ENCODE results near the gene DENND1A.
A peak's percentile ranks its signal among the peaks of the same experiment; 100 is the strongest.

Gene DENND1A

DNA sequence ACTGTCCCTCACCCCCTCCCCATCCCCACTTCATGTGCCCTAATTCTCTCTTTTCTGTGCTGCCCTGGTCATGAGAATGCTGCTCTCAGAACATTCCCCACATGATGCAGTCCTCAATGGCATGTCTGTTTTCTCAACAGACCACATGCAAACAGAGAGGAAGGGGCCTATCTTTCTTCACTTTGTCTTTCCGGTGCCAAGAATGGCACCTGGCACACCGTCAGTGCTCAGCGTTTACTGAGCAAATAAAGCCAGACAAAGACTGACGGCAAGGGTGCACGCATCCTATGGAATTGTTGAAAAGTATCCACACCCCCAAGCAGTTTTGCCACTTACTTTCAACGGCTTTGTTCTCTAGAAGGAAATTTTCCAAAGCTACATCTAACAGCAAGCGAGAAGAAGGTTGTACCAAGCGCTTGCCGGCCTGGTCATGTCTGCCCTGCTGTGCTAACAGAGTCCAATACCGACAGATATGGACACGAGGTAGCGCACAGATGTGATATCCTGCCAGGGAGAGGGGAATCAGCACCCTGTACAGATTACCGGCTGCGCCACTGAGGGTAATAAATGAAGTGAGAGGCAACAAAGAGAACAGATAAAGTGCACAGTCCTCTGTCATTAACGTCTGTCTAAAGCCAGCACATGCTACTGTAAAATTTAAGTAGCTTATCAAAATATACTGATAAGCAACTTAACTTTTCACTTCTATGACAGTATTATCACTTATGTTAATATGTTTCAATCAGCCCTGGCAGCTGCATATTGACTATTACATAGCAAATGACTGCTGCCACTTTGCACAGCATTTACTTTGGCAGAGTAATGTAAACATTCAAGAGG lies 251.7 kb downstream of the DENND1A start:
- DNase-seq (ENCODE audit: insufficient read length, low spot score) (no peak), FAIRE-seq (no peak)
- TF ChIP-seq, protein P1, sequence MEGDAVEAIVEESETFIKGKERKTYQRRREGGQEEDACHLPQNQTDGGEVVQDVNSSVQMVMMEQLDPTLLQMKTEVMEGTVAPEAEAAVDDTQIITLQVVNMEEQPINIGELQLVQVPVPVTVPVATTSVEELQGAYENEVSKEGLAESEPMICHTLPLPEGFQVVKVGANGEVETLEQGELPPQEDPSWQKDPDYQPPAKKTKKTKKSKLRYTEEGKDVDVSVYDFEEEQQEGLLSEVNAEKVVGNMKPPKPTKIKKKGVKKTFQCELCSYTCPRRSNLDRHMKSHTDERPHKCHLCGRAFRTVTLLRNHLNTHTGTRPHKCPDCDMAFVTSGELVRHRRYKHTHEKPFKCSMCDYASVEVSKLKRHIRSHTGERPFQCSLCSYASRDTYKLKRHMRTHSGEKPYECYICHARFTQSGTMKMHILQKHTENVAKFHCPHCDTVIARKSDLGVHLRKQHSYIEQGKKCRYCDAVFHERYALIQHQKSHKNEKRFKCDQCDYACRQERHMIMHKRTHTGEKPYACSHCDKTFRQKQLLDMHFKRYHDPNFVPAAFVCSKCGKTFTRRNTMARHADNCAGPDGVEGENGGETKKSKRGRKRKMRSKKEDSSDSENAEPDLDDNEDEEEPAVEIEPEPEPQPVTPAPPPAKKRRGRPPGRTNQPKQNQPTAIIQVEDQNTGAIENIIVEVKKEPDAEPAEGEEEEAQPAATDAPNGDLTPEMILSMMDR (IDR thresholded peaks at IDR 0.05; ENCODE audit: insufficient read depth, missing control alignments) = no peak

DNA sequence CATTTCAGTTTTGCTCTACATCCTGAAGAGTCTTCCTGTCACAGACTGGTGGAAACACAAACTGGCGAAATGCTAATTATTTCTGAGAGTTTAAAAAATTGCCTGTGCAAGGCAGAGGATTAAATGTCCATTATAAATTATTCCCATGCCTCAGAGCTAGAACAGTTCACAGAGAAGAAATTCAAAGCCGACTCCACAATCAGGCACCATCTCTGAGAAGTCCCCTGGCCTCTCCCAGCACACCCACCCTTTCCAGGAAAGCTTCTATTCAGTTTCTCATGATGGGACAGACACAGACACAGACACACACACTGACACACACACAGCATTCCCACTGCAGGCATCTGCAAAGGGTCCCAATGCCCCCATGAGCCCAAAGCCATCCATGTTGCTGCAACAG lies 253.1 kb downstream of the DENND1A start:
- FAIRE-seq (no peak), DNase-seq (ENCODE audit: insufficient read length, low spot score) (no peak)
- TF ChIP-seq, protein P1 (IDR thresholded peaks at IDR 0.05; ENCODE audit: insufficient read depth, missing control alignments) = no peak

DNA sequence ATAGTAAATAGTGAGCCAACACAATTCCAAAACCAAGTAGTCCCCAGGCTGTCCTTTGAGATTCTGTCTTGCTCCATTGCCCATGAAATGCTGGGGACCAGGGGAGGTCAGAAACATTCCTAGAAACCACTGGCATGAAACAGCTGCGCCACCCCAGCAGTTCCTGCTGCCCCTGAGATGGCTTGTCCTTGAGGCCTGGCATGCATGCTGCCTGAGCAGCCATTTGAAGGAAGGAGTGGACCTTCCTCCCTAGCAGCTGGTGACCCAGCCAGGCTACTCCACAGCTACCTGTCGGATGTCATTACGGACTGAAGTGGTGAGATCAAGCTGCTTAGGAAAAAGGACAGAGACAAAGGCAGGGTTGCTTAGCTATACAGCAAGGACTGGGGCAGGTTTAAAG lies 260.6 kb downstream of the DENND1A start:
- FAIRE-seq (no peak), DNase-seq (ENCODE audit: insufficient read length, low spot score) (no peak)
- TF ChIP-seq, protein P1 (IDR thresholded peaks at IDR 0.05; ENCODE audit: insufficient read depth, missing control alignments) = no peak

- DNase-seq (ENCODE audit: insufficient read length, low spot score) (no peak), FAIRE-seq (no peak)
- TF ChIP-seq, protein P1 (IDR thresholded peaks at IDR 0.05; ENCODE audit: insufficient read depth, missing control alignments) = no peak
Observed at GRCh38 chr9:123663529-123663928, 266.4 kb downstream of the DENND1A start.

DNA sequence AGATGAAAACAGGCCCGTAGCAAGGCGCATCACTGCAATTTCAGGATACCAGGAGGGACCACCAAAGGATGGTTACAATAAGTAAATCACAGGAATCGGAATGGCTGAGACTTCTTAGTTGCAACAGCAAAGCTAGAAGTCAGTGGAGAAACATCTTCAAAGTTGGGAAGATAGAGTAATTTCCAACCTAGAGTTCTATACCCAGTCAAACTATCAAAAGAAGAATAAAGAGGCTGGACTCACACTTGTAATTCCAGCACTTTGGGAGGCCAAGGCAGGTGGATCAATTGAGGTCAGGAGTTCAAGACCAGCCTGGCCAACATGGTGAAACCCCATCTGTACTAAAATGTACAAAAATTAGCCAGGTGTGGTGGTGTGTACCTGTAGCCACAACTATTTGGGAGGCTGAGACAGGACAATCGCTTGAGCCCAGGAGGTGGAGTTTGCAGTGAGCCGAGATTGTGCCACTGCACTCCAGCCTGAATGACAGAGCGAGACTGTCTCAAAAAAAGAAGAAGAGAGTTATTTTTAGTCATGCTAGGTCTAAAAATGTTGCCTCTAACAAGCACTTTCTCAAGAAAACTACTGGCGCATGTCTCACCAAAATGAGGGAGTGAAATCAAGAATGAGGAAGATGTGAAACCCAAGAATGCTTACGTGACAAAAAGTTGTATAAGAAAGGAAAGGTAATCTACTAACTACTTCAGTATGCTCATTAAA lies 267.7 kb downstream of the DENND1A start:
- peak; percentile 38 for FAIRE-seq

GRCh38 chr9:123660691-123661466 lies 269.0 kb downstream of the DENND1A start:
- FAIRE-seq (peak; percentile 61), DNase-seq (ENCODE audit: insufficient read length, low spot score) (no peak)
- TF ChIP-seq, protein P1 (IDR thresholded peaks at IDR 0.05; ENCODE audit: insufficient read depth, missing control alignments) = no peak

More for the DNA sequence above, 267.7 kb downstream of the DENND1A start:
- TF ChIP-seq, protein P1 (IDR thresholded peaks at IDR 0.05; ENCODE audit: insufficient read depth, missing control alignments) = no peak
- DNase-seq (ENCODE audit: insufficient read length, low spot score) = no peak

Measured in D721Med (cell line).